Activated naive CD8-positive, alpha-beta T cell treated with anti-CD3 and anti-CD28 coated beads for 36 hours (primary cell): ENCODE data around the gene SOX8. TPM values are rescaled to one million over a fixed set of nuclear protein-coding genes. Genes with fewer than 3 reads are reported as not detected.

Experiments used
- total RNA-seq, 2 experiments: library from RNA; stranded (reverse); gene quantifications; one replicate each; pipeline ENCODE4 v1.2.3, GENCODE V29; 2021

SOX8 gene
- total RNA-seq, 2 experiments from 2014 or later = 0.42 to 0.58 TPM

Other genes starting within 250 kb of the SOX8 start
- 10 to 100 TPM; 18.3 to 19.8 TPM for gene CIAO3, start 240.8 kb upstream of the SOX8 start, total RNA-seq
- not detected for gene MSLN, start 221.0 kb upstream of the SOX8 start, total RNA-seq
- 10 to 100 TPM; 41.8 to 42.3 TPM for gene RPUSD1, start 193.4 kb upstream of the SOX8 start, total RNA-seq
- 100 to 1,000 TPM in 1 of 2 experiments, 10 to 100 TPM in 1; 98.3 to 100 TPM for gene CHTF18, start 193.2 kb upstream of the SOX8 start, total RNA-seq
- not detected for gene GNG13, start 181.0 kb upstream of the SOX8 start, total RNA-seq
- gene LMF1, start 10.8 kb upstream of the SOX8 start, total RNA-seq = 1 to 10 TPM; 7.0 to 8.1 TPM
- not detected for gene SSTR5, start 91.0 kb downstream of the SOX8 start, total RNA-seq
- gene C1QTNF8, start 114.5 kb downstream of the SOX8 start, total RNA-seq = not detected
- under 1 TPM; 0.32 to 0.35 TPM for gene CACNA1H, start 171.3 kb downstream of the SOX8 start, total RNA-seq
- not detected for gene TPSG1, start 243.5 kb downstream of the SOX8 start, total RNA-seq
- not detected for gene TPSB2, start 248.4 kb downstream of the SOX8 start, total RNA-seq